HepG2 (cell line): ENCODE measurements around the gene TRMT112. TPM values are rescaled to one million over a fixed set of nuclear protein-coding genes. Genes with fewer than 3 reads are reported as not detected.

Source experiments
- CBX2 ChIP-seq, 2 experiments: fragments of 200-600 bp in 1 of 2; sonication (generic); formaldehyde crosslinking in 1 of 2; IDR thresholded peaks; 2 replicates each; pipeline versions ENCODE4 v1.7.0 to v1.8.1; 2018 to 2022; ENCODE audit warnings: low read depth in 2 of 2, low read length in 1 of 2, mild to moderate bottlenecking in 1 of 2, missing genetic modification reagents in 1 of 2
- CREM ChIP-seq, 2 experiments: sonication (generic) in 1 of 2; formaldehyde crosslinking in 1 of 2; IDR thresholded peaks; 2 replicates each; pipeline versions ENCODE4 v1.4.0 to v1.6.1; 2016 to 2020; ENCODE audit warnings: antibody characterized with exemption in 1 of 2, mild to moderate bottlenecking in 1 of 2, missing genetic modification reagents in 1 of 2
- ETV6 ChIP-seq: sonication (generic); formaldehyde crosslinking; conservative IDR thresholded peaks from 2 replicates; pipeline ENCODE4 v1.4.0; 2020; ENCODE audit warnings: missing genetic modification reagents
- GABPB1 ChIP-seq: IDR thresholded peaks from 2 replicates; pipeline ENCODE4 v1.6.1; 2016; ENCODE audit warnings: mild to moderate bottlenecking, missing genetic modification reagents, moderate library complexity, missing compliant biosample characterization
- NBN ChIP-seq: fragments of 450-650 bp; conservative IDR thresholded peaks from 2 replicates; pipeline ENCODE4 v1.6.1; 2017
- NFE2 ChIP-seq: sonication (generic); formaldehyde crosslinking; IDR thresholded peaks from 2 replicates; pipeline ENCODE4 v1.4.0; 2020; ENCODE audit warnings: missing genetic modification reagents
- NR2F1 ChIP-seq, 2 experiments: fragments of 450-650 bp in 1 of 2; formaldehyde crosslinking in 1 of 2; IDR thresholded peaks; 2 replicates each; pipeline versions ENCODE4 v1.5.0 to v1.6.1; 2016 to 2020; ENCODE audit warnings: mild to moderate bottlenecking in 1 of 2, missing compliant biosample characterization in 1 of 2, missing genetic modification reagents in 1 of 2, moderate library complexity in 1 of 2
- PITX1 ChIP-seq: sonication (generic); formaldehyde crosslinking; IDR thresholded peaks from 2 replicates; pipeline ENCODE4 v1.5.1; 2020; ENCODE audit warnings: mild to moderate bottlenecking, missing genetic modification reagents
- SP5 ChIP-seq: IDR thresholded peaks from 2 replicates; pipeline ENCODE4 v1.6.1; 2016; ENCODE audit warnings: low read depth, borderline replicate concordance
- SPEN ChIP-seq: sonication (generic); formaldehyde crosslinking; IDR thresholded peaks from 2 replicates; pipeline ENCODE4 v1.5.1; 2020; ENCODE audit warnings: low read depth, mild to moderate bottlenecking, missing genetic modification reagents
- SRSF1 ChIP-seq: fragments of 200-400 bp; formaldehyde crosslinking; optimal IDR thresholded peaks from 2 replicates; pipeline ENCODE3; 2017; ENCODE audit warnings: mild to moderate bottlenecking, low read depth, low read length, moderate library complexity
- ZBTB46 ChIP-seq: sonication (generic); formaldehyde crosslinking; IDR thresholded peaks from 2 replicates; pipeline ENCODE4 v1.4.0; 2020; ENCODE audit warnings: mild to moderate bottlenecking, missing genetic modification reagents, borderline replicate concordance
- ZFX ChIP-seq: sonication (generic); formaldehyde crosslinking; IDR thresholded peaks from 2 replicates; pipeline ENCODE4 v1.4.0; 2020; ENCODE audit warnings: mild to moderate bottlenecking, low read depth, missing genetic modification reagents, moderate library complexity
- ZNF225 ChIP-seq: sonication (generic); formaldehyde crosslinking; IDR thresholded peaks from 2 replicates; pipeline ENCODE4 v1.4.0; 2020; ENCODE audit warnings: mild to moderate bottlenecking, missing genetic modification reagents
- ZNF33B ChIP-seq: sonication (generic); formaldehyde crosslinking; IDR thresholded peaks from 2 replicates; pipeline ENCODE4 v1.5.1; 2020; ENCODE audit warnings: mild to moderate bottlenecking, missing genetic modification reagents
- ZNF607 ChIP-seq: sonication (generic); formaldehyde crosslinking; IDR thresholded peaks from 2 replicates; pipeline ENCODE4 v1.5.1; 2020; ENCODE audit warnings: missing genetic modification reagents, mild to moderate bottlenecking, borderline replicate concordance
- ZNF652 ChIP-seq: IDR thresholded peaks from 2 replicates; pipeline ENCODE4 v1.6.1; 2016; ENCODE audit warnings: low read depth, borderline replicate concordance
- ZNF670 ChIP-seq: sonication (generic); formaldehyde crosslinking; IDR thresholded peaks from 2 replicates; pipeline ENCODE4 v1.8.0; 2022; ENCODE audit warnings: mild to moderate bottlenecking, missing genetic modification reagents, borderline replicate concordance
- ZNF768 ChIP-seq: sonication (generic); formaldehyde crosslinking; IDR thresholded peaks from 2 replicates; pipeline ENCODE4 v1.4.0; 2020; ENCODE audit warnings: missing genetic modification reagents
- ZSCAN29 ChIP-seq: sonication (generic); formaldehyde crosslinking; conservative IDR thresholded peaks from 2 replicates; pipeline ENCODE4 v1.4.0; 2020; ENCODE audit warnings: mild to moderate bottlenecking, missing genetic modification reagents
- polyA plus RNA-seq, 8 experiments: library from polyadenylated mRNA; depleted of rRNA in 3 of 8; stranded (reverse) in 7 of 8; unstranded in 1 of 8; fragments of >200 nt; fragmentation: Illumina TruSeq in 4 of 8; extraction: Trizol in 4 of 8; gene quantifications; 2 replicates each; pipeline versions ENCODE4 v1.2.1 to v1.2.3, GENCODE V29; 2011 to 2016; ENCODE audit warnings: low read depth in 4 of 8, missing spikeins in 1 of 8, mixed read lengths in 1 of 8; ENCODE audit not compliant: insufficient read depth in 1 of 8
- total RNA-seq, 5 experiments: library from RNA; depleted of rRNA; stranded (reverse); fragments of >200 nt; fragmentation: Illumina TruSeq; extraction: Trizol; gene quantifications; 2 replicates each; pipeline ENCODE4 v1.2.3, GENCODE V29; 2016; ENCODE audit warnings: low read depth in 1 of 5
- TF ChIP-seq, protein P1 (sequence below): sonication (generic); formaldehyde crosslinking; conservative IDR thresholded peaks from 2 replicates; pipeline ENCODE4 v1.4.0; 2020; ENCODE audit warnings: mild to moderate bottlenecking, missing genetic modification reagents, moderate library complexity
- TF ChIP-seq, protein P2 (sequence below): IDR thresholded peaks from 2 replicates; pipeline ENCODE4 v1.6.1; 2016; ENCODE audit warnings: mild to moderate bottlenecking

TRMT112 gene
- total and polyA plus RNA-seq, 2 of the 13 experiments (the other 11 are each of a cell fraction or from before 2014, with no cell fraction given), result 186 to 409 TPM

DNA sequence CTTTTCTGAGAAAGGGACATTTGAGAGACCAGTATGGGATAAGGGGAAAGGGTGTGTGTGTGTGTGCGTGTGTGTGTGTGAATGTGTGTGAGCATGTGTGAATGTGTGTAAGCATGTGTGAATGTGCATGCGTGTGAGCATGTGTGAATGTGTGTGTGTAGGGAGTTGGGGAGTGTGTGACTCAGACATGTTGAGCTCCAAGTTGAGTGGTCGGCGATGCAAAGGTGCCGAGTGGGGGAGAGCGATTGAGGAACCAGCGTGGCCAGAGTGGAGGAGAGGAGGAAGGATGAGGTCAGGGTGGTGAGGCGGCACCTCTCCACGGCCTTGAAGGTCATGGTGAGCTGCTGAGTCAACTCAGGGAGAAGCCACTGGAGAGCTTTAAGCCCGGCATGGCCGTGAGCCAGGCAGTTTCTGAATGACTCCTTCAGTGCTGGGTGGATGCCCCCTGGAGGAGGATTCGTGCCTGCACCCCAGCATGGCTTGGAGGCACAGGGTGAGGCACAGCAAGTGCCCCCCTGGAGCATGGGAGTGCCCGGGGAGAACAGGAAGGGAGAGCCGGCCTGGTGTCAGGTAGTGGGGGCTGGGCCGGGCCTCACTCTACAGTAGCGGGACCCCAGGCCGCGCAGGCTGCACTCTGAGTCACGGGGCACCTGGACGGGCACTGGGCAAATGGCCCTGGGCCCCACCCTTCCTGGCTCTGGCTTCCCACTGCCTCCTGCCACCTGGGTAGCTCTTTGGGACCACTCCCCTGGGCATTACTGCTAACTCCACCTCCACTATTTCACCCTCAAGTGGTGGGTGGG is 14.4 kb upstream of the TRMT112 start (continued):
- TF ChIP-seq, protein P1, sequence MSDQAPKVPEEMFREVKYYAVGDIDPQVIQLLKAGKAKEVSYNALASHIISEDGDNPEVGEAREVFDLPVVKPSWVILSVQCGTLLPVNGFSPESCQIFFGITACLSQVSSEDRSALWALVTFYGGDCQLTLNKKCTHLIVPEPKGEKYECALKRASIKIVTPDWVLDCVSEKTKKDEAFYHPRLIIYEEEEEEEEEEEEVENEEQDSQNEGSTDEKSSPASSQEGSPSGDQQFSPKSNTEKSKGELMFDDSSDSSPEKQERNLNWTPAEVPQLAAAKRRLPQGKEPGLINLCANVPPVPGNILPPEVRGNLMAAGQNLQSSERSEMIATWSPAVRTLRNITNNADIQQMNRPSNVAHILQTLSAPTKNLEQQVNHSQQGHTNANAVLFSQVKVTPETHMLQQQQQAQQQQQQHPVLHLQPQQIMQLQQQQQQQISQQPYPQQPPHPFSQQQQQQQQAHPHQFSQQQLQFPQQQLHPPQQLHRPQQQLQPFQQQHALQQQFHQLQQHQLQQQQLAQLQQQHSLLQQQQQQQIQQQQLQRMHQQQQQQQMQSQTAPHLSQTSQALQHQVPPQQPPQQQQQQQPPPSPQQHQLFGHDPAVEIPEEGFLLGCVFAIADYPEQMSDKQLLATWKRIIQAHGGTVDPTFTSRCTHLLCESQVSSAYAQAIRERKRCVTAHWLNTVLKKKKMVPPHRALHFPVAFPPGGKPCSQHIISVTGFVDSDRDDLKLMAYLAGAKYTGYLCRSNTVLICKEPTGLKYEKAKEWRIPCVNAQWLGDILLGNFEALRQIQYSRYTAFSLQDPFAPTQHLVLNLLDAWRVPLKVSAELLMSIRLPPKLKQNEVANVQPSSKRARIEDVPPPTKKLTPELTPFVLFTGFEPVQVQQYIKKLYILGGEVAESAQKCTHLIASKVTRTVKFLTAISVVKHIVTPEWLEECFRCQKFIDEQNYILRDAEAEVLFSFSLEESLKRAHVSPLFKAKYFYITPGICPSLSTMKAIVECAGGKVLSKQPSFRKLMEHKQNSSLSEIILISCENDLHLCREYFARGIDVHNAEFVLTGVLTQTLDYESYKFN, result no peak
- TF ChIP-seq ZNF652 (CRISPR knock-in tag), result peak; percentile 53; the same call in 1 of the 2 replicates
- TF ChIP-seq ZNF768, result peak; percentile 47; the same call in 1 of the 2 replicates
- no peak for TF ChIP-seq CREM (IDR thresholded peaks at IDR 0.05)
- TF ChIP-seq CREM (CRISPR knock-in tag; IDR thresholded peaks at IDR 0.05), result no peak
- no peak for TF ChIP-seq NR2F1 (CRISPR knock-in tag; IDR thresholded peaks at IDR 0.05)
- TF ChIP-seq ZBTB46 (CRISPR knock-in tag), result no peak
- TF ChIP-seq GABPB1, result peak; percentile 40; the same call in 1 of the 2 replicates
- TF ChIP-seq SP5 (CRISPR knock-in tag), result no peak
- TF ChIP-seq ZNF225 (CRISPR knock-in tag), result 0 out of 2 replicates have a peak, but pooled peaks have one; percentile 49
- 0 out of 2 replicates have a peak, but pooled peaks have one; percentile 29 for TF ChIP-seq NBN
- TF ChIP-seq ZNF607 (CRISPR knock-in tag), result no peak
- no peak for TF ChIP-seq CBX2 (IDR thresholded peaks at IDR 0.05; ENCODE audit: low read depth, low read length)
- no peak for TF ChIP-seq CBX2 (CRISPR knock-in tag; IDR thresholded peaks at IDR 0.05; ENCODE audit: low read depth)
- no peak for TF ChIP-seq ETV6 (CRISPR knock-in tag)
- no peak for TF ChIP-seq ZNF33B
- no peak for TF ChIP-seq NFE2
- no peak for TF ChIP-seq PITX1 (CRISPR knock-in tag)
- no peak for TF ChIP-seq ZSCAN29
- TF ChIP-seq SRSF1, result peak; percentile 49
- TF ChIP-seq SPEN (CRISPR knock-in tag), result no peak
- TF ChIP-seq ZNF670, result no peak
- TF ChIP-seq, protein P2, sequence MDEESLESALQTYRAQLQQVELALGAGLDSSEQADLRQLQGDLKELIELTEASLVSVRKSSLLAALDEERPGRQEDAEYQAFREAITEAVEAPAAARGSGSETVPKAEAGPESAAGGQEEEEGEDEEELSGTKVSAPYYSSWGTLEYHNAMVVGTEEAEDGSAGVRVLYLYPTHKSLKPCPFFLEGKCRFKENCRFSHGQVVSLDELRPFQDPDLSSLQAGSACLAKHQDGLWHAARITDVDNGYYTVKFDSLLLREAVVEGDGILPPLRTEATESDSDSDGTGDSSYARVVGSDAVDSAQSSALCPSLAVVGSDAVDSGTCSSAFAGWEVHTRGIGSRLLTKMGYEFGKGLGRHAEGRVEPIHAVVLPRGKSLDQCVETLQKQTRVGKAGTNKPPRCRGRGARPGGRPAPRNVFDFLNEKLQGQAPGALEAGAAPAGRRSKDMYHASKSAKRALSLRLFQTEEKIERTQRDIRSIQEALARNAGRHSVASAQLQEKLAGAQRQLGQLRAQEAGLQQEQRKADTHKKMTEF (CRISPR knock-in tag), result peak; percentile 34; the same call in 1 of the 2 replicates
- peak; percentile 42 for TF ChIP-seq ZFX
